Upper lobe of right lung (tissue), 1 donor: ENCODE results near the gene GALNT4. TPM values are rescaled to one million over a fixed set of nuclear protein-coding genes. Genes with fewer than 3 reads are reported as not detected.

Source experiments
- ATAC-seq: fragments of 200-7000 bp; cut with Tn5 transposase; one replicate; pipeline ENCODE4 v1.9.1; 2020; ENCODE audit warnings: mild to moderate bottlenecking, moderate library complexity
- DNase-seq: peaks from one replicate; pipeline ENCODE4 v3.0.0-alpha.2; 2020
- H3K27ac ChIP-seq: fragments of 200-600 bp; one replicate; pipeline ENCODE4 v1.8.0; 2022
- H3K27me3 ChIP-seq: fragments of 200-600 bp; one replicate; pipeline ENCODE4 v1.8.0; 2022; ENCODE audit warnings: mild to moderate bottlenecking
- H3K36me3 ChIP-seq: fragments of 200-600 bp; one replicate; pipeline ENCODE4 v1.8.0; 2022
- H3K4me1 ChIP-seq: fragments of 200-600 bp; one replicate; pipeline ENCODE4 v1.8.0; 2022
- H3K4me3 ChIP-seq: fragments of 200-600 bp; one replicate; pipeline ENCODE4 v1.8.0; 2022; ENCODE audit warnings: mild to moderate bottlenecking
- H3K9me3 ChIP-seq: fragments of 200-600 bp; one replicate; pipeline ENCODE4 v1.8.0; 2022
- CTCF ChIP-seq: fragments of 200-600 bp; IDR thresholded peaks from one replicate; pipeline ENCODE4 v1.8.0; 2022; ENCODE audit warnings: antibody characterized with exemption
- intact Hi-C: fragments of 100-400 bp; cut with DNase I; formaldehyde crosslinking; loops from one replicate; pipeline ENCODE4 v1.11.0; 2022
- total RNA-seq: library from RNA; stranded (reverse); fragmentation: NEBNext Ultra II Directional; extraction: Animal tissue kit (Norgen Biotek cat#: 25700); gene quantifications from one replicate; pipeline ENCODE4 v1.2.1, GENCODE V29; 2021
- donor health status: DM: no; HTN: yes; CAD: no; lungs with severe emphysema.

The GALNT4 gene
- total RNA-seq, 1 donor from 2014 or later: 7.8 TPM

GRCh38 chr12:89542236-89542635, 17.6 kb upstream of the GALNT4 start:
- TF ChIP-seq CTCF: no peak
- intact Hi-C loops: no loop called here

GRCh38 chr12:89540586-89540985, 16.0 kb upstream of the GALNT4 start:
- H3K4me1 ChIP-seq: peaks cover 29% of the 10 kb centered on the region
- H3K9me3 ChIP-seq: no peaks in the 10 kb centered on the region
- H3K27me3 ChIP-seq: no peaks in the 10 kb centered on the region
- ATAC-seq: no peak
- no peak for TF ChIP-seq CTCF
- no peak overlapping the region for H3K4me3 ChIP-seq
- no peak for DNase-seq
- intact Hi-C loops: no loop called here
- no peak overlapping the region for H3K27ac ChIP-seq
- no peaks in the 10 kb centered on the region for H3K36me3 ChIP-seq

More at GRCh38 chr12:89542236-89542635, 17.6 kb upstream of the GALNT4 start:
- DNase-seq: no peak
- no peak overlapping the region for H3K27ac ChIP-seq
- no peaks in the 10 kb centered on the region for H3K27me3 ChIP-seq
- no peaks in the 10 kb centered on the region for H3K9me3 ChIP-seq
- no peaks in the 10 kb centered on the region for H3K36me3 ChIP-seq
- H3K4me1 ChIP-seq: peaks cover 34% of the 10 kb centered on the region
- no peak overlapping the region for H3K4me3 ChIP-seq
- no peak for ATAC-seq

GRCh38 chr12:89539426-89540223, 15.0 kb upstream of the GALNT4 start:
- Histone ChIP-seq H3K27me3 (no peaks in the 10 kb centered on the region), H3K36me3 (no peaks in the 10 kb centered on the region), H3K27ac (no peak overlapping the region), H3K4me1 (peaks cover 20% of the 10 kb centered on the region), H3K9me3 (no peaks in the 10 kb centered on the region), H3K4me3 (no peak overlapping the region)
- DNase-seq (no peak), ATAC-seq (no peak)
- intact Hi-C loops: loop anchor here (10.0 kb wide), 1 partner anchor 65 kb away; no protein-coding TSS in a partner anchor
- TF ChIP-seq CTCF: no peak

GRCh38 chr12:89538897-89539296, 14.3 kb upstream of the GALNT4 start:
- no peak overlapping the region for H3K27ac ChIP-seq
- DNase-seq (no peak), ATAC-seq (no peak)
- H3K27me3 ChIP-seq: no peaks in the 10 kb centered on the region
- no peaks in the 10 kb centered on the region for H3K36me3 ChIP-seq
- TF ChIP-seq CTCF: no peak
- H3K4me1 ChIP-seq: peaks cover 12% of the 10 kb centered on the region
- intact Hi-C loops: loop anchor here (10.0 kb wide), 1 partner anchor 64 kb away; no protein-coding TSS in a partner anchor
- no peak overlapping the region for H3K4me3 ChIP-seq
- no peaks in the 10 kb centered on the region for H3K9me3 ChIP-seq

- no peak for TF ChIP-seq CTCF
- DNase-seq (no peak), ATAC-seq (no peak)
- Histone ChIP-seq H3K36me3 (no peaks in the 10 kb centered on the region), H3K4me3 (no peak overlapping the region), H3K27ac (no peak overlapping the region), H3K27me3 (no peaks in the 10 kb centered on the region), H3K4me1 (no peaks in the 10 kb centered on the region), H3K9me3 (no peaks in the 10 kb centered on the region)
- intact Hi-C loops: loop anchor here (10.0 kb wide), 1 partner anchor 63 kb away; no protein-coding TSS in a partner anchor
These were observed 12.8 kb upstream of the GALNT4 start for GRCh38 chr12:89537389-89537788.
